ENCODE measurements around the gene HMBS.
"Not testable (repeated sequence)": the region's sequence is repeated elsewhere in the genome, so short reads cannot be mapped to it uniquely, and the experiment has no call there.

The HMBS gene

GRCh38 chr11:119084663-119085436, at the start of gene HMBS:
HMBS (plus strand) TSS chr11:119084881; CDS start chr11:119085034, 153 bp downstream.
- peak; percentile 95 for DNase-seq

- DNase-seq: no peak
Measured at GRCh38 chr11:119038884-119039283, 45.8 kb upstream of the HMBS start.

GRCh38 chr11:119039471-119039870, 45.2 kb upstream of the HMBS start:
- not testable (repeated sequence) for DNase-seq

GRCh38 chr11:119041821-119042514, 42.7 kb upstream of the HMBS start:
- DNase-seq: no peak

GRCh38 chr11:119042927-119043326, 41.8 kb upstream of the HMBS start:
- no peak for DNase-seq

GRCh38 chr11:119044708-119045107, 40.0 kb upstream of the HMBS start:
- no peak for DNase-seq

- no peak for DNase-seq
Measured at GRCh38 chr11:119046489-119046888, 38.2 kb upstream of the HMBS start.

GRCh38 chr11:119047205-119047604, 37.5 kb upstream of the HMBS start:
- no peak for DNase-seq

GRCh38 chr11:119048644-119049043, 36.0 kb upstream of the HMBS start:
- DNase-seq: no peak

GRCh38 chr11:119049081-119049480, 35.6 kb upstream of the HMBS start:
- DNase-seq: no peak

- DNase-seq: no peak
Measured at GRCh38 chr11:119051440-119052162, 33.1 kb upstream of the HMBS start.

GRCh38 chr11:119052163-119052814, 32.4 kb upstream of the HMBS start:
- DNase-seq: no peak

GRCh38 chr11:119054418-119054817, 30.3 kb upstream of the HMBS start:
- DNase-seq: no peak

GRCh38 chr11:119055901-119056300, 28.8 kb upstream of the HMBS start:
- DNase-seq: peak; percentile 36

GRCh38 chr11:119056421-119056999, 28.2 kb upstream of the HMBS start:
- peak; percentile 8 for DNase-seq

GRCh38 chr11:119057000-119057769, 27.5 kb upstream of the HMBS start, which contains the start of gene HYOU1:
HYOU1 (minus strand) TSS chr11:119057205; CDS start chr11:119056160, 1,045 bp downstream.
- DNase-seq: peak; percentile 97

GRCh38 chr11:119059128-119059527, 25.6 kb upstream of the HMBS start:
- not testable (repeated sequence) for DNase-seq

GRCh38 chr11:119061256-119061655, 23.4 kb upstream of the HMBS start:
- DNase-seq: no peak

- DNase-seq: peak; percentile 49
Measured at GRCh38 chr11:119062779-119063178, 21.9 kb upstream of the HMBS start.

- DNase-seq: peak; percentile 31
Measured at GRCh38 chr11:119065369-119065768, 19.3 kb upstream of the HMBS start.

- DNase-seq: peak; percentile 96
Measured at GRCh38 chr11:119067371-119068222, 17.1 kb upstream of the HMBS start, which contains the start of gene VPS11. VPS11 (plus strand) TSS chr11:119067818; CDS start chr11:119067824, 6 bp downstream.

Data from fibroblast of skin of right biceps (primary cell).